Measurements from ENCODE around the gene LRG1. TPM values are rescaled to one million over a fixed set of nuclear protein-coding genes. Genes with fewer than 3 reads are reported as not detected.

Gene LRG1
- polyA plus RNA-seq, 1 of the 3 experiments (the other 2 are of a cell fraction): 0.12 TPM

DNA sequence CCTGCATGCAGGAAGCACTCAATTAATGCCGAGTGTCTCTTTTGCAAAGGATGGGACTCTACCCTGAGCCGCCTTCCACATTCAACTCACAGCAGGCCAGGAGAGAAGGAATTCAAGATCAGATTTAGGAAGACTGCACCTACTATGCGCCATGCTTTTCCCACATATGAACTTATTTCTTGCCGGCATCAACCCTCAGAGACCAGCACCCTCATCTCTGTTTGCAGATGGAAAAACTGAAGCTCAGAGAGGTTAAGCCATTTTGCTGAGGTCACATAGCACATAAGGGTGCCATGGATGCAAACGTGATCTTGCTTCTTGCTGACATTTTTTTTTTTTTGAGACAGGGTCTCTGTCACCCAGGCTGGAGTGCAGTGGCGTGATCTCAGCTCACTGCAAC, 33.8 kb upstream of the LRG1 start:
- Histone ChIP-seq H3K27me3 (ENCODE audit: insufficient read depth) (no peaks in the 10 kb centered on the region), H3K27ac (ENCODE audit: low read depth in 2 of 2, low read length in 1 of 2) (no peak overlapping the region), H3K9ac (no peak overlapping the region), H3K4me3 (ENCODE audit: low read depth in 2 of 2, low read length in 1 of 2) (no peak overlapping the region), H3K4me2 (no peak overlapping the region), H2AFZ (ENCODE audit: low read depth) (no peak overlapping the region), H4K20me1 (ENCODE audit: insufficient read depth) (no peaks in the 10 kb centered on the region), H3F3A (replicated peaks; ENCODE audit: insufficient read depth) (peaks cover 12% of the 10 kb centered on the region), H3K9me2 (no peaks in the 10 kb centered on the region), H3K36me3 (replicated peaks in 1 of 2; ENCODE audit: control insufficient read depth in 1 of 2, insufficient read depth in 2 of 2, low read length in 1 of 2) (no peaks in the 10 kb centered on the region), H3K4me1 (ENCODE audit: control insufficient read depth in 1 of 2, insufficient read depth in 2 of 2, low read depth in 1 of 2, low read length in 1 of 2) (no peaks in the 10 kb centered on the region), H3K79me2 (ENCODE audit: insufficient read depth) (no peaks in the 10 kb centered on the region), H3K9me3 (no peaks in the 10 kb centered on the region)
- DNase-seq: no peak
- no peak for TF ChIP-seq GABPA (IDR thresholded peaks at IDR 0.05; ENCODE audit: low read depth)
- no peak for TF ChIP-seq ZBTB33 (IDR thresholded peaks at IDR 0.05; ENCODE audit: borderline replicate concordance, low read depth)
- no peak for TF ChIP-seq TAF1 (IDR thresholded peaks at IDR 0.05; ENCODE audit: borderline replicate concordance, low read depth, low read length)
- TF ChIP-seq POLR2AphosphoS5 (IDR thresholded peaks at IDR 0.05; ENCODE audit: low read depth, low read length): no peak
- TF ChIP-seq, protein P1, sequence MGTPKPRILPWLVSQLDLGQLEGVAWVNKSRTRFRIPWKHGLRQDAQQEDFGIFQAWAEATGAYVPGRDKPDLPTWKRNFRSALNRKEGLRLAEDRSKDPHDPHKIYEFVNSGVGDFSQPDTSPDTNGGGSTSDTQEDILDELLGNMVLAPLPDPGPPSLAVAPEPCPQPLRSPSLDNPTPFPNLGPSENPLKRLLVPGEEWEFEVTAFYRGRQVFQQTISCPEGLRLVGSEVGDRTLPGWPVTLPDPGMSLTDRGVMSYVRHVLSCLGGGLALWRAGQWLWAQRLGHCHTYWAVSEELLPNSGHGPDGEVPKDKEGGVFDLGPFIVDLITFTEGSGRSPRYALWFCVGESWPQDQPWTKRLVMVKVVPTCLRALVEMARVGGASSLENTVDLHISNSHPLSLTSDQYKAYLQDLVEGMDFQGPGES (IDR thresholded peaks at IDR 0.05; ENCODE audit: low read depth, low read length): no peak
- TF ChIP-seq EZH2phosphoT487 (IDR thresholded peaks at IDR 0.05; ENCODE audit: borderline replicate concordance, low read depth): no peak
- TF ChIP-seq, protein P2, sequence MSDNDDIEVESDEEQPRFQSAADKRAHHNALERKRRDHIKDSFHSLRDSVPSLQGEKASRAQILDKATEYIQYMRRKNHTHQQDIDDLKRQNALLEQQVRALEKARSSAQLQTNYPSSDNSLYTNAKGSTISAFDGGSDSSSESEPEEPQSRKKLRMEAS (IDR thresholded peaks at IDR 0.05; ENCODE audit: low read depth): no peak
- no peak for TF ChIP-seq RAD21 (IDR thresholded peaks at IDR 0.05; ENCODE audit: low read length)
- TF ChIP-seq RXRA (IDR thresholded peaks at IDR 0.05; ENCODE audit: borderline replicate concordance, low read depth): no peak
- ChIA-PET POLR2A (no interaction called here), CTCF (interaction anchor here (0.9 to 13.0 kb wide), 5 partner anchors 26 to 63 kb away, joined by 3 to 200 read pairs (median 3); partner anchors contain the start of gene LRG1)
- 46% methylated on average over 5 of the region's 6 CpGs for WGBS (ENCODE audit: low lambda C conversion rate)

GRCh38 chr19:4571305-4571917, 31.6 kb upstream of the LRG1 start:
- Histone ChIP-seq H3K9ac (no peak overlapping the region), H3K9me3 (no peaks in the 10 kb centered on the region), H3K36me3 (replicated peaks in 1 of 2; ENCODE audit: control insufficient read depth in 1 of 2, insufficient read depth in 2 of 2, low read length in 1 of 2) (no peaks in the 10 kb centered on the region), H2AFZ (ENCODE audit: low read depth) (no peak overlapping the region), H3F3A (replicated peaks; ENCODE audit: insufficient read depth) (peaks cover 11% of the 10 kb centered on the region), H3K4me1 (ENCODE audit: control insufficient read depth in 1 of 2, insufficient read depth in 2 of 2, low read depth in 1 of 2, low read length in 1 of 2) (no peaks in the 10 kb centered on the region; a peak in 1 of 4 replicates), H3K79me2 (ENCODE audit: insufficient read depth) (no peaks in the 10 kb centered on the region), H3K27ac (ENCODE audit: low read depth in 2 of 2, low read length in 1 of 2) (no peak overlapping the region), H3K4me2 (no peak overlapping the region), H3K27me3 (ENCODE audit: insufficient read depth) (no peaks in the 10 kb centered on the region), H3K9me2 (no peaks in the 10 kb centered on the region), H3K4me3 (ENCODE audit: low read depth in 2 of 2, low read length in 1 of 2) (no peak overlapping the region), H4K20me1 (ENCODE audit: insufficient read depth) (no peaks in the 10 kb centered on the region)
- no peak for TF ChIP-seq RCOR1 (IDR thresholded peaks at IDR 0.05; ENCODE audit: low read length)
- TF ChIP-seq, protein P3, sequence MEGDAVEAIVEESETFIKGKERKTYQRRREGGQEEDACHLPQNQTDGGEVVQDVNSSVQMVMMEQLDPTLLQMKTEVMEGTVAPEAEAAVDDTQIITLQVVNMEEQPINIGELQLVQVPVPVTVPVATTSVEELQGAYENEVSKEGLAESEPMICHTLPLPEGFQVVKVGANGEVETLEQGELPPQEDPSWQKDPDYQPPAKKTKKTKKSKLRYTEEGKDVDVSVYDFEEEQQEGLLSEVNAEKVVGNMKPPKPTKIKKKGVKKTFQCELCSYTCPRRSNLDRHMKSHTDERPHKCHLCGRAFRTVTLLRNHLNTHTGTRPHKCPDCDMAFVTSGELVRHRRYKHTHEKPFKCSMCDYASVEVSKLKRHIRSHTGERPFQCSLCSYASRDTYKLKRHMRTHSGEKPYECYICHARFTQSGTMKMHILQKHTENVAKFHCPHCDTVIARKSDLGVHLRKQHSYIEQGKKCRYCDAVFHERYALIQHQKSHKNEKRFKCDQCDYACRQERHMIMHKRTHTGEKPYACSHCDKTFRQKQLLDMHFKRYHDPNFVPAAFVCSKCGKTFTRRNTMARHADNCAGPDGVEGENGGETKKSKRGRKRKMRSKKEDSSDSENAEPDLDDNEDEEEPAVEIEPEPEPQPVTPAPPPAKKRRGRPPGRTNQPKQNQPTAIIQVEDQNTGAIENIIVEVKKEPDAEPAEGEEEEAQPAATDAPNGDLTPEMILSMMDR (IDR thresholded peaks at IDR 0.05): no peak
- no peak for TF ChIP-seq TCF12 (IDR thresholded peaks at IDR 0.05)
- TF ChIP-seq ELF1 (IDR thresholded peaks at IDR 0.05): no peak
- TF ChIP-seq RFX5 (IDR thresholded peaks at IDR 0.05; ENCODE audit: low read length): no peak
- TF ChIP-seq SMC3 (IDR thresholded peaks at IDR 0.05; ENCODE audit: low read depth, low read length): no peak
- no peak for TF ChIP-seq RXRA (IDR thresholded peaks at IDR 0.05; ENCODE audit: borderline replicate concordance, low read depth)
- TF ChIP-seq, protein P2 (IDR thresholded peaks at IDR 0.05; ENCODE audit: low read depth): no peak
- POLR2A ChIA-PET: no interaction called here
- no peak for DNase-seq
- 65% methylated on average over 9 of the region's 22 CpGs for WGBS (ENCODE audit: low lambda C conversion rate)
- CTCF ChIA-PET: interaction anchor here (1.0 to 13.0 kb wide), 9 partner anchors 9 to 66 kb away, joined by 4 to 200 read pairs (median 15); partner anchors contain the start of gene SEMA6B

Data from SK-N-SH (cell line).